ENCODE results near the gene KCNJ5. TPM values are rescaled to one million over a fixed set of nuclear protein-coding genes. Genes with fewer than 3 reads are reported as not detected.

The KCNJ5 gene
- total RNA-seq, 1 experiment from 2014 or later: 0.11 TPM

DNA sequence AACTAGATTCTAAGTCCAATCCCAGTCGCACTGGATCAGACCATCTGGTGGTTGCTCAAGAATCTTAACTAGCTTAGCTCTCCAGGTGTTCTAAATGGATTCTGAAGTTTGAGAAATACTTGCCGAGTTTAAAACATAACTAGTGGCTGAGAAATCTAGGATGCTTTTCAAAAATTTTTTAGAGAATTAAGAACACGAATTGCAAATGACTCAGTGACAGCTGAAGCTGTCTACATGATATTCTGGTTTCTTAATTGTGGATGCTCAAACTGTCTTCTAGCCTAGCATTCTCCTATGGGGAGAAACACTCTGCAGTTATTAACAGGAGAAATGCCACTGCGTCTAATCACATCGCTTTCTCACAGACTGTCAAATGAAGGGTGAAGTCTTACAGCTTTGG, 71.7 kb downstream of the KCNJ5 start:
- no peak for DNase-seq
- no peak overlapping the region for H4K5ac ChIP-seq (ENCODE audit: insufficient read length, low read depth, low read length)
- no peak overlapping the region for H4K8ac ChIP-seq (replicated peaks; ENCODE audit: insufficient read length, low read depth, low read length)
- H3K79me1 ChIP-seq (ENCODE audit: insufficient read depth, low read depth, low read length, poor library complexity, severe bottlenecking): no peaks in the 10 kb centered on the region
- no peak overlapping the region for H3K4ac ChIP-seq (ENCODE audit: low read depth, low read length)
- no peak overlapping the region for H2AFZ ChIP-seq (ENCODE audit: low read length)
- no peak overlapping the region for H3K23ac ChIP-seq (ENCODE audit: insufficient read length, low read depth, low read length)
- WGBS (ENCODE audit: extremely low coverage, insufficient read length, low lambda C conversion rate): no CpG with 5 or more reads among the region's 5 CpGs
- Mint-ChIP-seq H3K27me3 (ENCODE audit: low read depth) (no peaks in the 10 kb centered on the region; the same call in 1 of the 2 replicates), H3K36me3 (ENCODE audit: insufficient read depth in 1 of 3, low read depth in 3 of 3) (no peaks in the 10 kb centered on the region; a peak in 1 of 7 replicates), H3K4me3 (no peak overlapping the region), H3K27ac (no peak overlapping the region), H3K4me1 (peaks cover 7 to 9% of the 10 kb centered on the region in 2 experiments; a peak in 3 of 4 replicates), H3K9me3 (no peaks in the 10 kb centered on the region)
- no peak overlapping the region for H2BK5ac ChIP-seq (ENCODE audit: insufficient read length, low read length)
- H2BK20ac ChIP-seq (ENCODE audit: low read depth, low read length, poor library complexity, severe bottlenecking): no peak overlapping the region
- no peak overlapping the region for H3K14ac ChIP-seq (ENCODE audit: insufficient read depth, low read length)
- H3K4me2 ChIP-seq (ENCODE audit: insufficient read depth, insufficient read length, low read length): no peak overlapping the region
- no peak overlapping the region for H2AK5ac ChIP-seq (ENCODE audit: insufficient read length, low read length)
- H2BK15ac ChIP-seq (ENCODE audit: low read depth, low read length): no peak overlapping the region
- no peaks in the 10 kb centered on the region for H4K20me1 ChIP-seq (ENCODE audit: control insufficient read depth, insufficient read depth, insufficient read length)
- no peak overlapping the region for H3T11ph ChIP-seq (ENCODE audit: low read length)
- H3K23me2 ChIP-seq (ENCODE audit: insufficient read length, low read depth, low read length, poor library complexity, severe bottlenecking): no peaks in the 10 kb centered on the region
- no peak overlapping the region for H2BK120ac ChIP-seq (ENCODE audit: low read depth, low read length, poor library complexity, severe bottlenecking)
- TF ChIP-seq, protein P1, sequence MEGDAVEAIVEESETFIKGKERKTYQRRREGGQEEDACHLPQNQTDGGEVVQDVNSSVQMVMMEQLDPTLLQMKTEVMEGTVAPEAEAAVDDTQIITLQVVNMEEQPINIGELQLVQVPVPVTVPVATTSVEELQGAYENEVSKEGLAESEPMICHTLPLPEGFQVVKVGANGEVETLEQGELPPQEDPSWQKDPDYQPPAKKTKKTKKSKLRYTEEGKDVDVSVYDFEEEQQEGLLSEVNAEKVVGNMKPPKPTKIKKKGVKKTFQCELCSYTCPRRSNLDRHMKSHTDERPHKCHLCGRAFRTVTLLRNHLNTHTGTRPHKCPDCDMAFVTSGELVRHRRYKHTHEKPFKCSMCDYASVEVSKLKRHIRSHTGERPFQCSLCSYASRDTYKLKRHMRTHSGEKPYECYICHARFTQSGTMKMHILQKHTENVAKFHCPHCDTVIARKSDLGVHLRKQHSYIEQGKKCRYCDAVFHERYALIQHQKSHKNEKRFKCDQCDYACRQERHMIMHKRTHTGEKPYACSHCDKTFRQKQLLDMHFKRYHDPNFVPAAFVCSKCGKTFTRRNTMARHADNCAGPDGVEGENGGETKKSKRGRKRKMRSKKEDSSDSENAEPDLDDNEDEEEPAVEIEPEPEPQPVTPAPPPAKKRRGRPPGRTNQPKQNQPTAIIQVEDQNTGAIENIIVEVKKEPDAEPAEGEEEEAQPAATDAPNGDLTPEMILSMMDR (conservative IDR thresholded peaks at IDR 0.05): no peak
- no peaks in the 10 kb centered on the region for H3K79me2 ChIP-seq (ENCODE audit: insufficient read depth, low read length)
- H3K9me3 ChIP-seq (ENCODE audit: control insufficient read depth, low read depth, low read length): no peaks in the 10 kb centered on the region
- H3K27me3 ChIP-seq (ENCODE audit: insufficient read depth, low read length): no peaks in the 10 kb centered on the region
- H3K9ac ChIP-seq (ENCODE audit: extremely low read depth, insufficient read length, low read length): no peak overlapping the region
- H3K27ac ChIP-seq (ENCODE audit: insufficient read length, low read depth, low read length): no peak overlapping the region
- no peaks in the 10 kb centered on the region for H3K4me1 ChIP-seq (ENCODE audit: insufficient read depth, low read length)
- H3K18ac ChIP-seq (ENCODE audit: insufficient read length, low read depth, low read length): no peak overlapping the region
- H3K56ac ChIP-seq (ENCODE audit: insufficient read length, low read depth, low read length): no peak overlapping the region
- H2BK12ac ChIP-seq (ENCODE audit: insufficient read length, low read depth, low read length): no peak overlapping the region
- no peak overlapping the region for H4K91ac ChIP-seq (ENCODE audit: insufficient read length, low read depth, low read length)

Measured in H9 (cell line).